Stimulated activated memory B cell treated with anti-CD40 and anti-IgM and Interleukin-4, amounts not matched to agents 10 μg/mL and 1 μg/mL and 100 μg/mL, for 72 hours (primary cell): ENCODE data around the gene OR10H4.
"Not testable (repeated sequence)": the region's sequence is repeated elsewhere in the genome, so short reads cannot be mapped to it uniquely, and the experiment has no call there.

Experiments
- ATAC-seq: fragments of 150-1000 bp; cut with Tn5 transposase; 2 replicates; pipeline ENCODE4 v1.10.0; 2021
- H3K27ac Mint-ChIP-seq: one replicate; pipeline ENCODE4 v1.8.0; 2022; ENCODE audit warnings: mild to moderate bottlenecking, mixed read lengths
- H3K27me3 Mint-ChIP-seq: one replicate; pipeline ENCODE4 v1.8.0; 2022; ENCODE audit warnings: mixed read lengths
- H3K36me3 Mint-ChIP-seq: one replicate; pipeline ENCODE4 v1.8.0; 2022; ENCODE audit warnings: mixed read lengths
- H3K4me1 Mint-ChIP-seq: one replicate; pipeline ENCODE4 v1.8.0; 2022; ENCODE audit warnings: mixed read lengths
- H3K4me3 Mint-ChIP-seq: one replicate; pipeline ENCODE4 v1.8.0; 2022; ENCODE audit warnings: mild to moderate bottlenecking, moderate library complexity, mixed read lengths
- H3K9me3 Mint-ChIP-seq: one replicate; pipeline ENCODE4 v1.8.0; 2022; ENCODE audit warnings: mixed read lengths

Gene OR10H4

GRCh38 chr19:15977690-15978089 lies 28.9 kb downstream of the OR10H4 start:
- ATAC-seq, result no peak
- no peaks in the 10 kb centered on the region for H3K4me1 Mint-ChIP-seq
- no peaks in the 10 kb centered on the region for H3K36me3 Mint-ChIP-seq
- no peak overlapping the region for H3K4me3 Mint-ChIP-seq
- no peak overlapping the region for H3K27ac Mint-ChIP-seq
- peaks cover 52% of the 10 kb centered on the region for H3K27me3 Mint-ChIP-seq
- H3K9me3 Mint-ChIP-seq, result peaks cover 7% of the 10 kb centered on the region

- Mint-ChIP-seq H3K9me3 (peaks cover 7% of the 10 kb centered on the region), H3K27me3 (peaks cover 52% of the 10 kb centered on the region), H3K4me3 (no peak overlapping the region), H3K4me1 (no peaks in the 10 kb centered on the region), H3K36me3 (no peaks in the 10 kb centered on the region), H3K27ac (no peak overlapping the region)
- ATAC-seq, result no peak
Measured at GRCh38 chr19:15979293-15979692, 30.5 kb downstream of the OR10H4 start.

- not testable (repeated sequence) for H3K27ac Mint-ChIP-seq, H3K36me3 Mint-ChIP-seq, H3K4me1 Mint-ChIP-seq, ATAC-seq, H3K4me3 Mint-ChIP-seq
- Mint-ChIP-seq H3K9me3 (peaks cover 10% of the 10 kb centered on the region), H3K27me3 (peaks cover 20% of the 10 kb centered on the region)
Measured at GRCh38 chr19:15985831-15986230, 37.0 kb downstream of the OR10H4 start.

- Mint-ChIP-seq H3K27me3 (peaks cover 20% of the 10 kb centered on the region), H3K4me3 (no peak overlapping the region), H3K4me1 (peaks cover 6% of the 10 kb centered on the region), H3K27ac (no peak overlapping the region), H3K36me3 (no peaks in the 10 kb centered on the region), H3K9me3 (peaks cover 16% of the 10 kb centered on the region)
- no peak for ATAC-seq
Measured at GRCh38 chr19:15986701-15987100, 37.9 kb downstream of the OR10H4 start.

GRCh38 chr19:15989889-15990288 lies 41.1 kb downstream of the OR10H4 start:
- no peak overlapping the region for H3K27ac Mint-ChIP-seq
- H3K9me3 Mint-ChIP-seq, result peaks cover 13% of the 10 kb centered on the region
- no peak for ATAC-seq
- peaks cover 34% of the 10 kb centered on the region for H3K27me3 Mint-ChIP-seq
- no peaks in the 10 kb centered on the region for H3K36me3 Mint-ChIP-seq
- no peak overlapping the region for H3K4me3 Mint-ChIP-seq
- peaks cover 5% of the 10 kb centered on the region for H3K4me1 Mint-ChIP-seq

GRCh38 chr19:15991602-15992001 lies 42.8 kb downstream of the OR10H4 start:
- Mint-ChIP-seq H3K36me3 (no peaks in the 10 kb centered on the region), H3K27me3 (peaks cover 34% of the 10 kb centered on the region), H3K4me3 (no peak overlapping the region), H3K9me3 (peaks cover 15% of the 10 kb centered on the region), H3K4me1 (no peaks in the 10 kb centered on the region), H3K27ac (no peak overlapping the region)
- ATAC-seq, result no peak

GRCh38 chr19:15992014-15992413 lies 43.2 kb downstream of the OR10H4 start:
- Mint-ChIP-seq H3K36me3 (no peaks in the 10 kb centered on the region), H3K9me3 (peaks cover 14% of the 10 kb centered on the region), H3K27me3 (peaks cover 34% of the 10 kb centered on the region), H3K27ac (no peak overlapping the region), H3K4me3 (no peak overlapping the region), H3K4me1 (no peaks in the 10 kb centered on the region)
- no peak for ATAC-seq

GRCh38 chr19:15995536-15995935 lies 46.7 kb downstream of the OR10H4 start:
- no peak for ATAC-seq
- Mint-ChIP-seq H3K4me1 (peaks cover under 1% of the 10 kb centered on the region), H3K36me3 (no peaks in the 10 kb centered on the region), H3K9me3 (peaks cover 11% of the 10 kb centered on the region), H3K27me3 (peaks cover 26% of the 10 kb centered on the region), H3K4me3 (no peak overlapping the region), H3K27ac (no peak overlapping the region)

- no peak overlapping the region for H3K27ac Mint-ChIP-seq
- no peaks in the 10 kb centered on the region for H3K27me3 Mint-ChIP-seq
- H3K9me3 Mint-ChIP-seq, result peaks cover 3% of the 10 kb centered on the region
- ATAC-seq, result no peak
- H3K36me3 Mint-ChIP-seq, result no peaks in the 10 kb centered on the region
- H3K4me1 Mint-ChIP-seq, result peaks cover 24% of the 10 kb centered on the region
- H3K4me3 Mint-ChIP-seq, result no peak overlapping the region
Measured at GRCh38 chr19:15998166-15998565, 49.4 kb downstream of the OR10H4 start.
